ENCODE data around the gene C4BPB.

The C4BPB gene

GRCh38 chr1:207131163-207131562 lies 42.5 kb downstream of the C4BPB start:
- Histone ChIP-seq H3K27ac (ENCODE audit: insufficient read depth in 1 of 2, low read depth in 1 of 2, low read length in 2 of 2, poor library complexity in 1 of 2, severe bottlenecking in 2 of 2) (no peak overlapping the region), H3K27me3 (replicated peaks in 2 of 5; ENCODE audit: control insufficient read depth in 4 of 5, insufficient read depth in 5 of 5, low read length in 4 of 5) (no peaks in the 10 kb centered on the region), H3K36me3 (ENCODE audit: control insufficient read depth in 4 of 4, insufficient read depth in 4 of 4, low read length in 3 of 4) (no peaks in the 10 kb centered on the region), H3K4me3 (ENCODE audit: control insufficient read depth in 1 of 7, extremely low read depth in 1 of 7, insufficient read depth in 4 of 7, low read depth in 2 of 7, low read length in 6 of 7) (no peak overlapping the region), H3K9me3 (ENCODE audit: control extremely low read depth in 1 of 5, control insufficient read depth in 4 of 5, insufficient read depth in 2 of 5, low read depth in 1 of 5, low read length in 4 of 5) (peaks cover 7 to 44% (median 9%) of the 10 kb centered on the region in 5 experiments), H3K4me1 (ENCODE audit: control extremely low read depth in 1 of 4, control insufficient read depth in 4 of 4, insufficient read depth in 4 of 4, low read length in 3 of 4) (peaks cover 0 to 8% (median 0%) of the 10 kb centered on the region in 4 experiments)
- ChIA-PET POLR2A (no interaction called here), CTCF (no interaction called here)
- DNase-seq, result no peak
- WGBS (ENCODE audit: insufficient coverage), result no CpG with 5 or more reads among the region's 4 CpGs

DNA sequence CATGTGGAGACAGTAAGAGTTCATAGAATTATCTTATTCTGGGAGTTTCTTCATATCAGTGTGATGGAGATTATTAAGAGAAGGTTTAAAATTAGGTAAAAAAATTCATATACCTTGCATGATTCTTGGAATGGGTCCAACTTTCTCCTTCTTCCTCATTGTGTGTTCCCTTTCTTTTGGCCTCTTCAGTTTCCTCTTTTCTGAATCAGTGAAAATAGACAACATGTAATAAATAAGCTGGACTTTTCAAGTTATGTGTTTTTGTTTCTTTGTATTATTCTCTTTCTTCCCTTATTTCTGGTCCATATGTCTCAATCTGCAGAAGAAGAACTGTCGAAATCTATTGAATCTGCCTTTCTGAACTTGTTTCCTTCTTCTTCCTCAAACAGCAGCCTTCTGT lies 45.9 kb downstream of the C4BPB start:
- no peak overlapping the region for H3K4me3 ChIP-seq (ENCODE audit: control insufficient read depth in 1 of 7, extremely low read depth in 1 of 7, insufficient read depth in 4 of 7, low read depth in 2 of 7, low read length in 6 of 7)
- POLR2A ChIA-PET, result interaction anchor here (0.6 kb wide), 1 partner anchor 1383 kb away, joined by 3 read pairs; no protein-coding TSS in a partner anchor
- H3K27me3 ChIP-seq (replicated peaks in 2 of 5; ENCODE audit: control insufficient read depth in 4 of 5, insufficient read depth in 5 of 5, low read length in 4 of 5), result no peaks in the 10 kb centered on the region
- 50% methylated on average over 1 of the region's 1 CpG for WGBS (ENCODE audit: insufficient coverage)
- H3K36me3 ChIP-seq (ENCODE audit: control insufficient read depth in 4 of 4, insufficient read depth in 4 of 4, low read length in 3 of 4), result no peaks in the 10 kb centered on the region
- CTCF ChIA-PET, result no interaction called here
- DNase-seq, result peak; percentile 34 to 82 (median 79)
- no peak overlapping the region for H3K27ac ChIP-seq (ENCODE audit: insufficient read depth in 1 of 2, low read depth in 1 of 2, low read length in 2 of 2, poor library complexity in 1 of 2, severe bottlenecking in 2 of 2)
- peaks cover 0 to 23% (median 4%) of the 10 kb centered on the region in 5 experiments for H3K9me3 ChIP-seq (ENCODE audit: control extremely low read depth in 1 of 5, control insufficient read depth in 4 of 5, insufficient read depth in 2 of 5, low read depth in 1 of 5, low read length in 4 of 5)
- peaks cover 0 to 8% (median 0%) of the 10 kb centered on the region in 4 experiments for H3K4me1 ChIP-seq (ENCODE audit: control extremely low read depth in 1 of 4, control insufficient read depth in 4 of 4, insufficient read depth in 4 of 4, low read length in 3 of 4)

- peaks cover 0 to 10% (median 0%) of the 10 kb centered on the region in 5 experiments for H3K9me3 ChIP-seq (ENCODE audit: control extremely low read depth in 1 of 5, control insufficient read depth in 4 of 5, insufficient read depth in 2 of 5, low read depth in 1 of 5, low read length in 4 of 5)
- no peaks in the 10 kb centered on the region for H3K36me3 ChIP-seq (ENCODE audit: control insufficient read depth in 4 of 4, insufficient read depth in 4 of 4, low read length in 3 of 4)
- no peak for DNase-seq
- WGBS (ENCODE audit: insufficient coverage), result 100% methylated on average over 1 of the region's 1 CpG
- ChIA-PET POLR2A (no interaction called here), CTCF (no interaction called here)
- no peak overlapping the region for H3K4me3 ChIP-seq (ENCODE audit: control insufficient read depth in 1 of 7, extremely low read depth in 1 of 7, insufficient read depth in 4 of 7, low read depth in 2 of 7, low read length in 6 of 7)
- H3K27me3 ChIP-seq (replicated peaks in 2 of 5; ENCODE audit: control insufficient read depth in 4 of 5, insufficient read depth in 5 of 5, low read length in 4 of 5), result no peaks in the 10 kb centered on the region
- peaks cover 0 to 2% (median 0%) of the 10 kb centered on the region in 4 experiments for H3K4me1 ChIP-seq (ENCODE audit: control extremely low read depth in 1 of 4, control insufficient read depth in 4 of 4, insufficient read depth in 4 of 4, low read length in 3 of 4)
- no peak overlapping the region for H3K27ac ChIP-seq (ENCODE audit: insufficient read depth in 1 of 2, low read depth in 1 of 2, low read length in 2 of 2, poor library complexity in 1 of 2, severe bottlenecking in 2 of 2)
These were observed 51.0 kb downstream of the C4BPB start for GRCh38 chr1:207139616-207140015.

DNA sequence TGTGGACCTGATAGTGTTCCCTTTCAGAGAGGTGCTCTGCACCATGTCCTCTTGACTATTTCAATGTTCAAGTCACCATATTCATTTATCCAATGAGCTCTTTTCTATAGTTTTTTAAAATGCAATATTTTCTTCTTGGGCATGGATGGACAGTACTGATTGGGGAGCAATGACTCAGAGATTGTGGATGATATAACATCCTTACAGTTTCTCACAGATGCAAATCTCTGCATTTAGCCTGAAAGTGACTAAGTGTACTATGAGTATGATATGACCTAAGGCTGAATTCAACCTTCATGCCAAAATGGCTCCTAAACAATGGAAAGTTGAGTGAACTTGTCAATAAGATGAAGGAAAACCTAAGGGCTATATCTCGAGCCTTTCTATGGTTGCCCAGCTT lies 51.9 kb downstream of the C4BPB start:
- no peak for DNase-seq
- POLR2A ChIA-PET, result no interaction called here
- Histone ChIP-seq H3K27ac (ENCODE audit: insufficient read depth in 1 of 2, low read depth in 1 of 2, low read length in 2 of 2, poor library complexity in 1 of 2, severe bottlenecking in 2 of 2) (no peak overlapping the region), H3K4me1 (ENCODE audit: control extremely low read depth in 1 of 4, control insufficient read depth in 4 of 4, insufficient read depth in 4 of 4, low read length in 3 of 4) (peaks cover 0 to 2% (median 0%) of the 10 kb centered on the region in 4 experiments), H3K36me3 (ENCODE audit: control insufficient read depth in 4 of 4, insufficient read depth in 4 of 4, low read length in 3 of 4) (no peaks in the 10 kb centered on the region), H3K27me3 (replicated peaks in 2 of 5; ENCODE audit: control insufficient read depth in 4 of 5, insufficient read depth in 5 of 5, low read length in 4 of 5) (no peaks in the 10 kb centered on the region), H3K4me3 (ENCODE audit: control insufficient read depth in 1 of 7, extremely low read depth in 1 of 7, insufficient read depth in 4 of 7, low read depth in 2 of 7, low read length in 6 of 7) (no peak overlapping the region), H3K9me3 (ENCODE audit: control extremely low read depth in 1 of 5, control insufficient read depth in 4 of 5, insufficient read depth in 2 of 5, low read depth in 1 of 5, low read length in 4 of 5) (peaks cover 0 to 10% (median 0%) of the 10 kb centered on the region in 5 experiments)
- CTCF ChIA-PET, result no interaction called here
- 100% methylated on average over 1 of the region's 1 CpG for WGBS (ENCODE audit: insufficient coverage)

DNA sequence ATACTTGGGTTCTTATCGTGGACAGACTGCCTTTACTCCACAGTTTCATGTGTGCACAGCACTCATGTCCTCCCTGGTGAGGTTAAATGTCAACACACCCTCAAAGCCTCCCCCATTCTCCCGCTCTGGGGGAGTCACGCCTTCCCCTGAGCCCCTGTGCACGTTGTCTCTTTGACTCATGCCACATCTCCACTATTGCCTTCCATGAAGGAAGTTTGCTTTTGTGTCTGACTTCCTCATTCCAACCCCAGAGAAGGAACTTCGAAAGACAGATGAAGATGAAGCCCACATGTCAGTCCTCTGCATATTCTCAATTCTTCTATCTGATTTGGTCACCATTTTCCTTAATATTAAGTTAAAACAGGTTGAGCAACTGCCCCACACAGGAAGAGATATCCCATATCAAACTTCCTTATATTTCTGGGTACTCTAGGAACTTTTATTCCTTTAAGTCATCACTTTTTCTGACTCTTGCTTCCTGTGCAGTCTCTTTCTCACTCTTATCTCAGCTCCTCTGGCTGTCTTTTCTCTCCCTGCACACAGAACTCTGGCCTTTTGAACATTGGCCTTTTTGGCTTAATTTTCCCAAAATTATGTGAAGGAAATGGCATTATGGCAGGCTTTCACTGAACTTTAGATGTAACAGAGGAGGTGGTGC lies 56.9 kb downstream of the C4BPB start:
- 58% methylated on average over 4 of the region's 5 CpGs for WGBS (ENCODE audit: insufficient coverage)
- ChIA-PET CTCF (interaction anchor here (0.6 kb wide), 1 partner anchor 39 kb away, joined by 3 read pairs; no protein-coding TSS in a partner anchor), POLR2A (no interaction called here)
- Histone ChIP-seq H3K27me3 (replicated peaks in 2 of 5; ENCODE audit: control insufficient read depth in 4 of 5, insufficient read depth in 5 of 5, low read length in 4 of 5) (no peaks in the 10 kb centered on the region), H3K4me1 (ENCODE audit: control extremely low read depth in 1 of 4, control insufficient read depth in 4 of 4, insufficient read depth in 4 of 4, low read length in 3 of 4) (peaks cover 0 to 5% (median 2%) of the 10 kb centered on the region in 4 experiments), H3K27ac (ENCODE audit: insufficient read depth in 1 of 2, low read depth in 1 of 2, low read length in 2 of 2, poor library complexity in 1 of 2, severe bottlenecking in 2 of 2) (no peak overlapping the region), H3K4me3 (ENCODE audit: control insufficient read depth in 1 of 7, extremely low read depth in 1 of 7, insufficient read depth in 4 of 7, low read depth in 2 of 7, low read length in 6 of 7) (no peak overlapping the region), H3K36me3 (ENCODE audit: control insufficient read depth in 4 of 4, insufficient read depth in 4 of 4, low read length in 3 of 4) (no peaks in the 10 kb centered on the region), H3K9me3 (ENCODE audit: control extremely low read depth in 1 of 5, control insufficient read depth in 4 of 5, insufficient read depth in 2 of 5, low read depth in 1 of 5, low read length in 4 of 5) (no peaks in the 10 kb centered on the region)
- peak in 2 of 3 donors; percentile 26 to 41 for DNase-seq

Data from common myeloid progenitor, CD34-positive (primary cell).